Measurements from ENCODE around the gene VENTX.

Gene VENTX

DNA sequence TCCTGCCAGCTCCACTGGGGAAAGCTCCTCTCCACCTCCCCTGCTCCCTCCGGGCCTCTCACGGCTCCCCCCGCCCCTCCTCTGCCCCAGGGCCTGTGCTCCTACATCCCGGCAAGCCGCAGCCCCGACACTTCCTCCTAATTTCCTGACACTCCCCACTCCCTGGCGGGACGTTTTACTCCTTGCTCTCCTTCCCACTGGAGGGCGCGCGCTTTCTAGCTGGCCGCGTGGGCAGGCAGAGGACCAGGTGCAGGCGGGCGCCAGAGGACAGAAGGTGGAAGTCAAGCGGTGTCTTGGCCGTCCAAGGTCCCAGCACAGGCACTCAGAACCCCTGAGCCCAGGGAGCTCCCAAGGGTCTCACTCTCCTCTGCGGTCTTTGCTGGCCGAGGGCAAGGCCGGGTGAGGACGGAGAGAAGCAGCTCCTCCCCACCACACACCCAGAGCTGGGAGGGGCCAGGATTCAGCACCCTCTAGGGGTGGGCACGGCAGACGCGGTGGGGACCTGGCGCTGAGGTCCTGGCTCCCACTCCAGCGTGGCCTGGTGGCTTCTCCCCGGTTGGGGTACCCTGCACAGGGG, 19.9 kb downstream of the VENTX start:
- DNase-seq (ENCODE audit: low read depth), result peak; percentile 27
- no peak overlapping the region for H3K4me3 ChIP-seq (ENCODE audit: low read depth, low read length)
- TF ChIP-seq, protein P1, sequence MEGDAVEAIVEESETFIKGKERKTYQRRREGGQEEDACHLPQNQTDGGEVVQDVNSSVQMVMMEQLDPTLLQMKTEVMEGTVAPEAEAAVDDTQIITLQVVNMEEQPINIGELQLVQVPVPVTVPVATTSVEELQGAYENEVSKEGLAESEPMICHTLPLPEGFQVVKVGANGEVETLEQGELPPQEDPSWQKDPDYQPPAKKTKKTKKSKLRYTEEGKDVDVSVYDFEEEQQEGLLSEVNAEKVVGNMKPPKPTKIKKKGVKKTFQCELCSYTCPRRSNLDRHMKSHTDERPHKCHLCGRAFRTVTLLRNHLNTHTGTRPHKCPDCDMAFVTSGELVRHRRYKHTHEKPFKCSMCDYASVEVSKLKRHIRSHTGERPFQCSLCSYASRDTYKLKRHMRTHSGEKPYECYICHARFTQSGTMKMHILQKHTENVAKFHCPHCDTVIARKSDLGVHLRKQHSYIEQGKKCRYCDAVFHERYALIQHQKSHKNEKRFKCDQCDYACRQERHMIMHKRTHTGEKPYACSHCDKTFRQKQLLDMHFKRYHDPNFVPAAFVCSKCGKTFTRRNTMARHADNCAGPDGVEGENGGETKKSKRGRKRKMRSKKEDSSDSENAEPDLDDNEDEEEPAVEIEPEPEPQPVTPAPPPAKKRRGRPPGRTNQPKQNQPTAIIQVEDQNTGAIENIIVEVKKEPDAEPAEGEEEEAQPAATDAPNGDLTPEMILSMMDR (conservative IDR thresholded peaks at IDR 0.05; ENCODE audit: low read depth, low read length), result peak; percentile 53

DNA sequence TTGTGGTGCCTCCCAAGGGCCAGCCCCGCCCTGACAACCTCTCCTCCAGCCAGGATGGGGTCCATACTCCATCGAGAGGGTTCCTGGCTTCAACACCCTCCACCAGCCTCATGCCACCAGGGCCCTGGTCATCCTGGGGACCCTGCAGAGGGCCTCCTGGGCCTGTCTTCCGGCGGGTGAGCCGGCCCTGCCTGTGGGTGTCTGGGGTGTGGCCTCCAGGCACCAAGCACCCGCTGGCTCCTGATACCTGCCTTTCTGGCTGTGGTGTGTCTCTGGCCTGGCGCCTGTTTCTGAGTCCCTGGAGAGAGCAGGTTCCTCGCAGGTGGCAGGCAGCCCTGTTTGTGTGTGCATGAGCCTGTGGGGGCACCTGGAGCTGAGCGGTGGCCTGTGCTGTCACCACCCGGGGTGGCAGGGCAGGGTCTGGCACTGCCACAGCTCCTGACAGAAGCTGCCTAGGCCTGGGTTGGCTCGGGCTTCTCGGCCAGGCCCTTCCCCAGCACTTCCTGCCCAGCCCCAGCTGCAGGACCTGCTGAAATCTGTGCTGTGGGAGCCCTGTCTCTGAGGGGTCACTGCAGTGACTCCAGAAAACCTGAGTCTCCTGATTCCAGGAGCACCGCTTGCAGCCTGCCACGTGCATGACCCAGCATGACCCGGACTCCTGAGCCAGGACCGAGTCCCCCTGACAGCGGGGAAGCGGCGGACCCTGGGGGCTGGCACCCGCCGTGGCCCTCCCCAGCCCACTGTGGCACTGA, 20.6 kb downstream of the VENTX start:
- DNase-seq (ENCODE audit: low read depth), result no peak
- TF ChIP-seq, protein P1 (conservative IDR thresholded peaks at IDR 0.05; ENCODE audit: low read depth, low read length), result no peak
- no peak overlapping the region for H3K4me3 ChIP-seq (ENCODE audit: low read depth, low read length)

DNA sequence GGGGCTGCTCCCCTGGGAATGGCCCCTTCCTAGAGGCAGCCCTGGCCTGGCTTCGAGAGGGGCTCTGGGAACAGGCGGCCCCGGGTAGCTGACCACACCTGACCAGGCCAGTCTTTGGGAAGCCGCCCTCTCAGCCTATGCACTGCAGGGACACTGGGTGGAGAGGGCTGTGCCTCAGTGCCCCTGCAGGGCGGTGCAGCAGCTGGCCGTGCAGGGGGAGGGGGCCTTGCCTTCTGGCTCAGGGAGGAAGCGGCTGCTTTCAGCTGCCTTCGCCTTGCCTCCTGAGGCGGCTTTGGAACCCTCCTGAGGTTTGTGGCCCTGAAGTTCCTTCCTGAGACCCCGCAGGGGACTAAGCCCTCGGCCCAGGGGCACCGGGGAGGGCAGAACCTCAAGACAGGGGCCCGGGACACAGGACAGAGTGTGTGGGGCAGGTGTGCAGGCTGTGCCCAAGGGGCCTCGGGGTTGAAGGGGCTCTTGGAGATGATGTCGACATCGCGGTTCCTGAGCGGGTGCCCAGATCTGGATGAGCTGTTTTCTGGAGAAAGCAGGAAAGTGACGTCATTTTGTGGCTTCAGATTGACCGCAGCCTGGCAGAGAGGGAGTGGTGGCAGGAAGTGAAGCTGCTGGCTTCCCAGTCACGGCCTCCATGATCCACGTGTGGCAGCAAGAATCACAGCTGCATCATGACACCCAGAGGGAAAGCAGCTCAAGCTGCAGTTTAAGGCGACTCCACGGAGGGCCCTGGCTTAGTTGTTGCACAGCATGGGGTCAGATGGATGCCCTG, 21.4 kb downstream of the VENTX start:
- peak; percentile 97 for DNase-seq (ENCODE audit: low read depth)
- TF ChIP-seq, protein P1 (conservative IDR thresholded peaks at IDR 0.05; ENCODE audit: low read depth, low read length), result no peak

DNA sequence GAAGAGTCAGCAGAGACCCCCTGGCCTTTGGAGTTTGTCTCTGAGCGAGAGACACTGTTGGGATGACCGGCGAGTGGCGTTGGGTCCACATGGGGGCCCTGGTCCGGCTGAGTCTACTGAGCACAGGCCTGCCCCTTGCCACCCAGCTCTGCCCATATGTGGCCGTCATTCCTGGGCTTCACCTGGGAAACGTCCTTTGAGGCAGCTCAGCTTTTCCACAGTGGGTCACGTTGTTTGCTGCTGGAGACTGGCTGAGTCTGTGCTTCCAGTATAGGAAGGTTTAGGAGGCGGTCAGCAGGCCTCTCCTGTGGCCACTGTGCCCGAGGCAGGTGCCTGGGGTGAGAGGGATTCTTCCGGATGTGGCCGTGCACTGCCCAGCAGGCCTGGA, 21.9 kb downstream of the VENTX start:
- TF ChIP-seq, protein P1 (conservative IDR thresholded peaks at IDR 0.05; ENCODE audit: low read depth, low read length), result no peak
- peak; percentile 13 for DNase-seq (ENCODE audit: low read depth)
- H3K4me3 ChIP-seq (ENCODE audit: low read depth, low read length), result no peak overlapping the region

More for the DNA sequence above, 21.4 kb downstream of the VENTX start:
- no peak overlapping the region for H3K4me3 ChIP-seq (ENCODE audit: low read depth, low read length)

DNA sequence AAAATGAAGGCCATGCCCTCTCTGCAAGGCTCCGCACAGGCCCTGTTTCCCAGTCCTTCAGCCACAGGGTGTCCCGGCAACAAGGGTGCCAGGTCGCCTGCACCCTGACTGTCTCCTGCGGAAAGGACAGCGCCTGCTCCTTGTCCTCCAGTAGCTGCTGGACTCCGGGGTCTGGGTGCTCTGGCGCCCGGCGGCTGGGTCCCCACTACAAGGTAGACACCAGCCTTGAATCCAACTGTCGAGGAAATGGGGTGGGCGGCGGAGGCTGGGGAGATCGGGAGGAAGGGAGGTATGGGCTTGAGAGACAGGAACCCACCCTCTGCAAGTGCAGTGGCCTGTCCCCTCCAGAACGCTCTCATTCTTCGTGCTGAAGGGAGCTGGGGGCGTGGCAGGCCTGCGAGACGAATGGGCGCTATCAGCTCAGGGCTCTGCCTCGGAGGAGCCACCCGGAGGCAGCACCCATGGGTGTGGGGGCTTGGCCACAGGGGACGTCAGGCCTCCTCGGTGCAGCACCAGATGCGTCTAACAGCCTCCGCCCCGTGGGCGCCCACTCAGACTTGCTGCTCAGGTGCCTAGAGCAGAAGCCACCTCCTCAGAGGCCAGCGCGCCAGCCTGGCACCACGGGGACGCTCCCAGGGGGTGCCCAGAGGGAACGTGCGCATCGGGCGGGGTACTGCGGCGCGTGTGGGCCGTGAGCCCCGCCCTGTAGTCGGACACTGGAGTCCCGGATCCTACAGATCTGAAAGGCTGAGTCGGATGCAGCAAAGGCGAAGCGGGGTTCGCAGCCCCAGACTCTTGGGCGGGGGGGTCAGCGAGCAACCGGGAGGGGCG, 23.5 kb downstream of the VENTX start:
- peak overlapping the region; percentile 58 for H3K4me3 ChIP-seq (ENCODE audit: low read depth, low read length)
- DNase-seq (ENCODE audit: low read depth), result peak; percentile 18
- TF ChIP-seq, protein P1 (conservative IDR thresholded peaks at IDR 0.05; ENCODE audit: low read depth, low read length), result no peak

DNA sequence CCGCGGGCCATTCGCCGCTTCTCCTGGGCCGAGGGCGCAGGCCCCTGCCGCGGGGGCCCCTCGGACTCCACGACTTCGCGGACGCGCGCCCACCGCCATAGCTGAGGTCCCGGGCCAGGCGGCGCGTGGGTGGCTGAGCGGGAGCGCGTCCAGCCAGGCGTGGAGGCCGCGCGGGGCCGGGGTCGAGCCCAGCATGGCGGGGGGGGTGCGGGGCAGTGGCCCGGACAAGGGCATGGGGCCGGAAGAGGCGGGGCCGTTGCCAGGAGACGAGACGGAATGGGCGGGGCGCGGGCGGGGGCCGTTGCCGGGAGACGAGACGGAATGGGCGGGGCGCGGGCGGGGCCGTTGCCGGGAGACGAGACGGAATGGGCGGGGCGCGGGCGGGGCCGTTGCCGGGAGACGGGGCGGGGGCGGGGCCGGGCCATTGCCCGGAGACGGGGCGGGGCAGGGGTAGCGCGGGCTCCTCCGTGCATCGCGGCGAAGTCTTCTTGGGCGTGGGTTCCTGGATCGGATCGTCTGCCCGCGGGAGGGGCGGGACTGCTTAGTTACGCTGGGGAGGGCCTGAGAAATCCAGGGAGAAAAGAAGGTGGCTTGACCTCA, 24.2 kb downstream of the VENTX start:
- peak overlapping the region; percentile 58 for H3K4me3 ChIP-seq (ENCODE audit: low read depth, low read length)
- peak; percentile 42 for DNase-seq (ENCODE audit: low read depth)
- TF ChIP-seq, protein P1 (conservative IDR thresholded peaks at IDR 0.05; ENCODE audit: low read depth, low read length), result no peak

Measured in choroid plexus epithelial cell (primary cell).